Heart right ventricle (tissue), 16 donors: ENCODE results near the gene RBFOX1. TPM values are rescaled to one million over a fixed set of nuclear protein-coding genes. Genes with fewer than 3 reads are reported as not detected.

Experiments
- ATAC-seq, 8 donors: fragments of 200-7000 bp; cut with Tn5 transposase; one replicate each; pipeline ENCODE4 v1.9.1; 2020; ENCODE audit warnings: mild to moderate bottlenecking in 8 of 8, moderate library complexity in 8 of 8, moderate number of reproducible peaks in 1 of 8
- DNase-seq, 2 donors: peaks; one replicate each; pipeline ENCODE4 v3.0.0-alpha.2; 2020
- H3K27ac ChIP-seq, 10 donors: fragments of 200-600 bp; sonication (generic) in 2 of 10; one replicate each; pipeline versions ENCODE4 v1.5.0 to v1.8.0; 2020 to 2022; ENCODE audit warnings: mild to moderate bottlenecking in 3 of 10
- H3K27me3 ChIP-seq, 7 donors: fragments of 200-600 bp; one replicate each; pipeline ENCODE4 v1.8.0; 2021 to 2022; ENCODE audit warnings: mild to moderate bottlenecking in 2 of 7
- H3K36me3 ChIP-seq, 9 donors: fragments of 200-600 bp; sonication (generic) in 1 of 9; one replicate each; pipeline versions ENCODE4 v1.5.0 to v1.8.0; 2020 to 2022; ENCODE audit warnings: mild to moderate bottlenecking in 2 of 9
- H3K4me1 ChIP-seq, 9 donors: fragments of 200-600 bp; sonication (generic) in 1 of 9; one replicate each; pipeline versions ENCODE4 v1.5.0 to v1.8.0; 2020 to 2022; ENCODE audit warnings: mild to moderate bottlenecking in 4 of 9
- H3K4me3 ChIP-seq, 10 donors: fragments of 200-600 bp; sonication (generic) in 2 of 10; one replicate each; pipeline versions ENCODE4 v1.5.0 to v1.8.0; 2020 to 2022; ENCODE audit warnings: mild to moderate bottlenecking in 7 of 10, moderate library complexity in 2 of 10
- H3K9me3 ChIP-seq, 11 donors: fragments of 200-600 bp in 10 of 11; sonication (generic) in 2 of 11; one replicate each; pipeline versions ENCODE4 v1.5.0 to v1.8.0; 2013 to 2022; ENCODE audit warnings: mild to moderate bottlenecking in 2 of 11, control low read depth in 1 of 11, moderate library complexity in 1 of 11
- WGBS, 2 donors: extraction: QIAGEN DNeasy Blood & Tissue Kit; methylation state at CpG; one replicate each; pipeline ENCODE4 v1.1.7; 2013; ENCODE audit warnings: inconsistent platforms in 1 of 2; 5-methylcytosine and 5-hydroxymethylcytosine counted together
- intact Hi-C, 10 donors: fragments of 100-400 bp; cut with DNase I; formaldehyde crosslinking; loops; one replicate each; pipeline versions ENCODE4 v1.11.1 to v1.14.2; 2022
- polyA plus RNA-seq, 2 donors: library from polyadenylated mRNA; stranded (reverse); fragments of 200-250 nt; gene quantifications; one replicate each; pipeline ENCODE4 v1.2.3, GENCODE V29; 2013
- total RNA-seq, 10 donors: library from RNA; stranded (reverse); fragmentation: NEBNext Ultra II Directional in 3 of 10; extraction: Animal tissue kit (Norgen Biotek cat#: 25700) in 3 of 10; gene quantifications; one replicate each; pipeline versions ENCODE4 v1.2.1 to v1.2.4, GENCODE V29; 2021 to 2023
- TF ChIP-seq, protein P1 (sequence below), 9 donors: fragments of 200-600 bp; sonication (generic) in 2 of 9; IDR thresholded peaks; one replicate each; pipeline versions ENCODE4 v1.5.0 to v1.8.0; 2021 to 2022; ENCODE audit warnings: antibody characterized with exemption in 9 of 9, mild to moderate bottlenecking in 5 of 9, moderate library complexity in 1 of 9
- donor health status: Arrhythmogenic right ventricular cardiomyopathy.
- donor health status: ischemic (EF 13 %, LVEDD 7.1; RV severe dilation, severe dysfunction).
- donor health status: healthy with polysubstance abuse.
- donor health status: DM: no; HTN: yes; CAD: no.
- donor health status: DM: no; HTN: no; CAD: no.
- donor health status: ischemic (EF 25% LVEDD 6.9; RV normal size, moderate dysfunction).
- donor health status: ischemic (EF 25% LVEDD 5.7; RV mildly dilated, moderate dysfunction).
- donor health status: healthy.
- donor health status: DM: yes; HTN: yes; CAD: no.
- donor health status: Ischemic cardiomyopathy.
- donor health status: ischemic (EF 35%, LVEDD 5.7; RV mildly dilated, moderate dysfunction).
- donor health status: nonischemic (EF 11% LVEDD 7.7; RV severe dilation, severe dysfunction).
- donor health status: DM: yes; HTN: yes; CAD: no.
- donor health status: PGD.
- donor health status: ischemic (EF 29% LVEDD 5.4; RV normal size, mild dysfunction).
- donor health status: nonischemic (EF 23%, LVEDD 6.1; RV moderate dilation, normal function).

The RBFOX1 gene
- total and polyA plus RNA-seq, 12 donors, result 11.1 to 82.9 (median 53.4) TPM

- ATAC-seq (no peak), DNase-seq (no peak)
- intact Hi-C loops, result no loop called here
- H3K4me1 ChIP-seq, result peaks cover 0 to 24% (median 7%) of the 10 kb centered on the region in 9 donors
- no peak overlapping the region for H3K27ac ChIP-seq
- H3K9me3 ChIP-seq, result no peaks in the 10 kb centered on the region
- H3K4me3 ChIP-seq, result no peak overlapping the region
- no peaks in the 10 kb centered on the region for H3K27me3 ChIP-seq
- H3K36me3 ChIP-seq, result no peaks in the 10 kb centered on the region
- TF ChIP-seq, protein P1, sequence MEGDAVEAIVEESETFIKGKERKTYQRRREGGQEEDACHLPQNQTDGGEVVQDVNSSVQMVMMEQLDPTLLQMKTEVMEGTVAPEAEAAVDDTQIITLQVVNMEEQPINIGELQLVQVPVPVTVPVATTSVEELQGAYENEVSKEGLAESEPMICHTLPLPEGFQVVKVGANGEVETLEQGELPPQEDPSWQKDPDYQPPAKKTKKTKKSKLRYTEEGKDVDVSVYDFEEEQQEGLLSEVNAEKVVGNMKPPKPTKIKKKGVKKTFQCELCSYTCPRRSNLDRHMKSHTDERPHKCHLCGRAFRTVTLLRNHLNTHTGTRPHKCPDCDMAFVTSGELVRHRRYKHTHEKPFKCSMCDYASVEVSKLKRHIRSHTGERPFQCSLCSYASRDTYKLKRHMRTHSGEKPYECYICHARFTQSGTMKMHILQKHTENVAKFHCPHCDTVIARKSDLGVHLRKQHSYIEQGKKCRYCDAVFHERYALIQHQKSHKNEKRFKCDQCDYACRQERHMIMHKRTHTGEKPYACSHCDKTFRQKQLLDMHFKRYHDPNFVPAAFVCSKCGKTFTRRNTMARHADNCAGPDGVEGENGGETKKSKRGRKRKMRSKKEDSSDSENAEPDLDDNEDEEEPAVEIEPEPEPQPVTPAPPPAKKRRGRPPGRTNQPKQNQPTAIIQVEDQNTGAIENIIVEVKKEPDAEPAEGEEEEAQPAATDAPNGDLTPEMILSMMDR (IDR thresholded peaks at IDR 0.05), result no peak
- WGBS, 2 donors, result 80 to 84% methylated on average over 11 of the region's 11 CpGs
Measured at GRCh38 chr16:7596308-7596707, 263.7 kb downstream of the RBFOX1 start.

DNA sequence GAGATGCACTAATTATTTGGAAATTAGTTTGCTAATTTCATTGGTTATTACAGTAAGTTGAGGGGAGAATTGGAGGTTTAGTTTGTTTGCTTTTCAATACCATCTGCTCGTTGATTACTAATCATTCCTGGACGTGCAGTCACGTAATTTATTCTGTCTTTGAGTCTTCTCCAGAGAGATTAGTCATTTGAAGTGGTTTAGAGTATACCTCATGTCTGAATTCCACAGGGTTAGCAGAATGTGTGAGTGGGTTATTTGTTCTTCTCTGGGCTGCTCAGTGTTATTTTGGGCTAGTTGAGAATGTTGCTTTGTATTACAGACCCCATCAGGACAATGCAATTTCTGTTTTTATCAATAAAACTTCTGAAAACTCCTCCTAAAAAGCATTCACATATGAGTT, 265.0 kb downstream of the RBFOX1 start:
- no peaks in the 10 kb centered on the region for H3K9me3 ChIP-seq
- peak in 1 of 8 donors; percentile 45 for ATAC-seq
- H3K4me3 ChIP-seq, result no peak overlapping the region
- 16 to 24% methylated on average over 3 of the region's 3 CpGs for WGBS, 2 donors
- no peaks in the 10 kb centered on the region for H3K36me3 ChIP-seq
- H3K27ac ChIP-seq, result no peak overlapping the region
- no peak for DNase-seq
- TF ChIP-seq, protein P1 (IDR thresholded peaks at IDR 0.05), result no peak
- H3K4me1 ChIP-seq, result peaks cover 0 to 32% (median 7%) of the 10 kb centered on the region in 9 donors
- intact Hi-C loops, result no loop called here
- no peaks in the 10 kb centered on the region for H3K27me3 ChIP-seq

GRCh38 chr16:7601100-7601499, 268.5 kb downstream of the RBFOX1 start:
- ATAC-seq (peak; percentile 59 to 95 (median 87)), DNase-seq (no peak)
- H3K4me1 ChIP-seq, result peaks cover 0 to 40% (median 7%) of the 10 kb centered on the region in 9 donors
- intact Hi-C loops, result loop anchor here in 2 of 10 donors (5.0 to 10.0 kb wide), 2 partner anchors 64 to 196 kb away; no protein-coding TSS in a partner anchor
- H3K4me3 ChIP-seq, result no peak overlapping the region
- peak overlapping the region in 4 of 10 donors; percentile 28 to 68 (median 60) for H3K27ac ChIP-seq
- no peaks in the 10 kb centered on the region for H3K9me3 ChIP-seq
- H3K36me3 ChIP-seq, result no peaks in the 10 kb centered on the region
- H3K27me3 ChIP-seq, result no peaks in the 10 kb centered on the region
- WGBS, 2 donors, result 32 to 50% methylated on average over 3 of the region's 3 CpGs
- TF ChIP-seq, protein P1 (IDR thresholded peaks at IDR 0.05), result no peak

DNA sequence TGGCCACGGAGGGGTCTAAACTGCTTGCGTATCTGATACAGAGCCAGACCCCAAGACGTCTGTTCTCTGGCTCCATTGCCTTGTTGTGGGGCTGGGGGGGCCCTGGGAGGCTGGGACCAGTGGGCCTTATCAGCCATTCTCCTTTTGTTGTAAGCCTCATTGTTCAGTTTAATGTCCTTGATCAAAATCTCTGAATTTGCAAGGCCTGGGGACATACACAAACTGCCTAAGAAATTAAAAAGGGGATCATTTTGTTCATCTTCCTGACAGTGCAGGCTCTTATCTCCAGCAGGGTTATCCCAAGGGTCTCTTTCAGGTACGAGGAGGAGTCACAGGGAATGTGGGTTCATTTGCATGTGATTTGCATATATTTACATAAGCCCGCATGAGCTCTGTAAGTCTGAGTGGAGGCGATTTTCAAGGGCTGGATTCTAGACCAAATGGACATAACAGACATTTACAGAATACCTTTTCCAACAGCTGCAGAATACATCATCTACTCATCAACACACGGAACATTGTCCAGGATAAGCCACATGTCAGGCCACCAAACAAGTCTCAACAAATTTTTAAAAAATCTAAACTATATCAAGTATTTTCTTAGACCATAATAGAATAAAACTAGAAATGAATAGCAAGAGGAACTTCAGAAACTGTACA, 269.8 kb downstream of the RBFOX1 start:
- H3K27ac ChIP-seq, result peak overlapping the region in 5 of 10 donors; percentile 8 to 59 (median 42)
- WGBS, 2 donors, result 60 to 67% methylated on average over 7 of the region's 7 CpGs
- no peaks in the 10 kb centered on the region for H3K36me3 ChIP-seq
- no peak for DNase-seq
- intact Hi-C loops, result loop anchor here in 2 of 10 donors (5.0 to 10.0 kb wide), 2 partner anchors 65 to 198 kb away; no protein-coding TSS in a partner anchor
- ATAC-seq, result no peak
- H3K4me1 ChIP-seq, result peaks cover 0 to 40% (median 7%) of the 10 kb centered on the region in 9 donors
- TF ChIP-seq, protein P1 (IDR thresholded peaks at IDR 0.05), result no peak
- H3K4me3 ChIP-seq, result no peak overlapping the region
- no peaks in the 10 kb centered on the region for H3K9me3 ChIP-seq
- H3K27me3 ChIP-seq, result no peaks in the 10 kb centered on the region
